Stimulated activated naive CD8-positive, alpha-beta T cell treated with anti-CD3 and anti-CD28 coated beads, Interleukin-15, amount 100 ng/mL, for 72 hours (primary cell): ENCODE measurements around the gene AP1AR.
A peak's percentile ranks its signal among the peaks of the same experiment; 100 is the strongest.

Experiments
- ATAC-seq: fragments of 150-1000 bp; cut with Tn5 transposase; 2 replicates; pipeline ENCODE4 v1.10.0; 2021; ENCODE audit warnings: mild to moderate bottlenecking, moderate library complexity
- DNase-seq, 2 donors: peaks; one replicate each; pipeline ENCODE4 v3.0.0; 2021 to 2022
- H3K27ac Mint-ChIP-seq, 2 donors: one replicate each; pipeline ENCODE4 v1.8.0; 2022; ENCODE audit warnings: mild to moderate bottlenecking in 2 of 2, mixed read lengths in 2 of 2, moderate library complexity in 2 of 2
- H3K27me3 Mint-ChIP-seq: one replicate; pipeline ENCODE4 v1.8.0; 2022; ENCODE audit warnings: mixed read lengths
- H3K4me1 Mint-ChIP-seq: one replicate; pipeline ENCODE4 v1.8.0; 2022; ENCODE audit warnings: mild to moderate bottlenecking, mixed read lengths
- H3K4me3 Mint-ChIP-seq, 2 donors: one replicate each; pipeline ENCODE4 v1.8.0; 2022; ENCODE audit warnings: mild to moderate bottlenecking in 2 of 2, mixed read lengths in 2 of 2, moderate library complexity in 1 of 2
- H3K9me3 Mint-ChIP-seq, 2 donors: one replicate each; pipeline ENCODE4 v1.8.0; 2022; ENCODE audit warnings: mixed read lengths in 2 of 2

The AP1AR gene

DNA sequence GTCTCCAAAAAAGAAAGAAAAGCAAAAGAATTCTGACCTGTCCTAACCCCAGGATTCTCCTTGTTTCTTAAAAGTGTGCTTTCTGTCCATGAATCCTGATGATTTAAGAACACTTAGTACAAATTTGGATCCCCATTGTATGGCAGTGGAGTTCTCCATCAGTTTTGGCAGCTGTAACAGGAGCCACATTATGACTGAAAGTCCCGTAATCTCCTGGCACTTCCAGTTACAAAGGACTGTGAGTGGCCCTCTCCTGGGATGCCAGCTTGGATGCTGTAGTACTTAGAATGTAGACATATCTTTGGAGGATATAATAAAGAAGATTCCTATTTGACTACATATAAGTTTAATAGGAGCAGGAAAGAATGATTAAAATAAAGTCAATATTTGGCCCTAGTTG, 20.6 kb downstream of the AP1AR start:
- no peak for ATAC-seq
- Mint-ChIP-seq H3K4me1 (peaks cover 11% of the 10 kb centered on the region), H3K27ac (no peak overlapping the region), H3K9me3 (no peaks in the 10 kb centered on the region), H3K4me3 (no peak overlapping the region), H3K27me3 (no peaks in the 10 kb centered on the region)
- DNase-seq = no peak

DNA sequence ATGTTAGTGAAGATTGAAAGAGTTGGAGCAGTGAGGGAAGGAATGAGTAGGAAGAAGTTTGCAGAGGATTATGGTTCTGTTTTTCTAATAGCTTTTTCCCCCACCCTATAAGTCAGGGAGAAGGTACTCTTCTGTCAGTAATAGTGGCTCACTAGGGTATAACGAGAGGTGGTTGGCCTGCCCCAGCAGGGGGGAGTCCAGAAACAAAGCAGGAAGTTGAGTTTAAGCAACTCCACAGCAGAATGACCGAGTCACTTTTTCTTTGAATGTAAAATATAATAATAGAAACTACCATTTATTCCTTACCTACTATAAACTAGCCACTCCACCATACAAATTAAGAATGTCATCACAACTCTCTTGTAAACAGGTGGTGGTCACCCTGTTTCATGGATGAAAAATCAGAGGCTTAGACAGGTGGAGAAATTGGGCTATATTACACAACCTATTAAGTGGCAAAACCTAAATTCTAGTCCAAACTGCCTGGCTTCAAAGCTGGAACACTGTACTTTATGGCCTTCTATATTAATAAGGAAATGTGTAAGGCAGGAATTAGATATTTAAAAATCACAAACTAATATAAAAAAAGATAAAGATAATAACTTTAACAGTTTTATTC, 21.9 kb downstream of the AP1AR start:
- Mint-ChIP-seq H3K27me3 (no peaks in the 10 kb centered on the region), H3K4me1 (peaks cover 11% of the 10 kb centered on the region), H3K27ac (no peak overlapping the region), H3K9me3 (no peaks in the 10 kb centered on the region), H3K4me3 (no peak overlapping the region)
- DNase-seq = no peak
- ATAC-seq = no peak

DNA sequence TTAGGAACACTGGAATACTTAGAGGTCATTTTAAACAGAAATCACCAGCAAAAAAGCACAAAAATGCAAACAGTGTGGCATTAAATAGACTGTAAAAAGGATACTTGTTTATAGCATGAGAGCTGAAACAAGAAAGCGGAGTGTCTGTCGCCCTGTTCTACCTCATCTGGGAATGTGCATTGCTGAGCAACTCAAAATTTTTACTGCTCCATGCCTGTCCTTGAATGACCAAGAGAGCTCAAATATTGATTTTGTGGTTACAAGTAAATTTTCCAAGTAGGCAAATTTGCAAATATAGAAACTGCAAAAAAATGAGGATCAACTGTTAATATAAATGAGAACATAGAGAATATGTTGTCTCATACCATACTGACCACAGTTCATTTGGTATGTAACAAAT, 25.5 kb downstream of the AP1AR start:
- H3K4me3 Mint-ChIP-seq = no peak overlapping the region

DNA sequence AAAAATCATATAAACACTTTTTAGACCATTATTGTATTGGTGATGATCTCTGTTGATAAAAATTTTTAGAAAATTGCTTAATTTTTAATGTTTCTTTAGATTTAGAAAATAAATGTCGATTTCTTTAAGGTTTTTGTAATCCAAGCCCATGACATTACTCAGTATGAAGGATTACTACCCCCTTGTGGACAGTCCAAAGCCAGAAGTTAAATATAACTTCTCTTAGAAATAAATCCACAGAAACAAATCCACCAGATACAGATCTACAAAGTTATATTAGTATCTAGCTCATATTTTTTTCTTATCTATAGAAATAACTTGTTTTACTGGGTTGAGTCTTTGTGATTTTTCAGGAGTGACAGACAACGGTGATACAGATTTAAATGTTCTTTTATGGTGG, 35.2 kb downstream of the AP1AR start:
- peaks cover 0 to 10% of the 10 kb centered on the region in 2 donors for H3K9me3 Mint-ChIP-seq
- no peak overlapping the region for H3K27ac Mint-ChIP-seq
- peak overlapping the region in 1 of 2 donors; percentile 38 for H3K4me3 Mint-ChIP-seq
- peaks cover 27% of the 10 kb centered on the region for H3K4me1 Mint-ChIP-seq
- ATAC-seq (no peak), DNase-seq (no peak)
- H3K27me3 Mint-ChIP-seq = no peaks in the 10 kb centered on the region

More for the DNA sequence above, 25.5 kb downstream of the AP1AR start:
- no peak for ATAC-seq
- DNase-seq = no peak
- no peak overlapping the region for H3K27ac Mint-ChIP-seq
- no peaks in the 10 kb centered on the region for H3K27me3 Mint-ChIP-seq
- no peaks in the 10 kb centered on the region for H3K9me3 Mint-ChIP-seq
- peaks cover 5% of the 10 kb centered on the region for H3K4me1 Mint-ChIP-seq

DNA sequence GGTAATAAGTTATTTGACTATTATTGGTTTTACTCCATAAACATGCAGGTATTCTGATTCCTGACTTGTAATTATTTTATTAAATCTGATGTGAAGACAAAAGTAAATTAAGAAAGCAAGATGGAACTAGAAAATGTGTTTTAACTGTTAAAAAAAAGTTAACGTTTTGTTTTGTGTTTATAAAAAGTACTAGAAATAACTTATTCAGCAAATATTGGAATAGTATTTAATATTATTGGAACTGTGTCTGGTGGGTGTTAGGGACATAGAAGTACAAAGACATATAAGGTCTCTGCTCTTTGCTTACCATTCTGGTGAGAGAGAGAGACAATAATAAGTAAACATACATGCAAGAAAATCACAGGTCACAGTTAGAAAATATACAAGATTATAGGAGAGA, 38.5 kb downstream of the AP1AR start:
- H3K4me1 Mint-ChIP-seq = peaks cover 54% of the 10 kb centered on the region
- ATAC-seq = no peak

DNA sequence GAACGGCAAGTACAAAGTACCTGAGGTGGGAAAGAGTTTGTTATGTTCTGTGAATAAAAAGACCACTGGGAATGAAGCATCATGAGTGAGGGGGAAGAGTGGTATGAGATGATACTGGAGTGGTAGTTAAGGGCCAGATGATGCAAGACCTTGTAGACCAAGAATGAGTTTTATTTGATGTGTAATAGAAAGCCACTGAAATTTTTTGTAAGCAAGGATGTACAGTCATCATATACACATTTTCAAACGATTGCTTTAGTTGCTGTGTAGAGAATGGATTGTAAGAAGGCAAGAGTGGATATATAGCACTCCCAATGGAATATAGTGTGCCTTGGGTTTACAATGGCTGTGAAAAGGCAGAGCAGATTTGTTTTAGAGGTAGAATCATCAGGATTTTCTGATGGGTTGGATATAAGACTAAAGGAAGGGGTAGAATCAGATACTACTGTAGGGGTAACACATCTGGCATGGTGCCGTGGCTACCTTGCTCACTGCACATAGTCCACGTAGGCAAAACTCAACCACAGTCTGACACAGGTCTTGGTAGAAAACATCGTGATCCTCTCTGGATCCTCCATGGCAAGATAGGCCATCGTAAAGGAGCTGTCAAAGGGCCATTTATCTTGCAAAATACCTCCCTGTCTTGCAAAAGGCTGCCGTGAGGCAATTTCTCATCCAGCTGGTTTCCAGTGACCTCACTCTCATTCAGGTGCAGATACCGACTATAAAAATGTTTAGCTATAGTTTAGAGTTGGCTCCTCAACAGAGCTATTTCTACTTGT, 39.2 kb downstream of the AP1AR start:
- ATAC-seq = peak; percentile 84
- peak overlapping the region; percentile 81 to 99 for H3K27ac Mint-ChIP-seq
- DNase-seq = peak in 1 of 2 donors; percentile 40
- H3K4me3 Mint-ChIP-seq = peak overlapping the region in 1 of 2 donors; percentile 71
- no peaks in the 10 kb centered on the region for H3K27me3 Mint-ChIP-seq
- peaks cover 0 to 14% of the 10 kb centered on the region in 2 donors for H3K9me3 Mint-ChIP-seq
- peaks cover 58% of the 10 kb centered on the region for H3K4me1 Mint-ChIP-seq

More for the DNA sequence above, 38.5 kb downstream of the AP1AR start:
- Mint-ChIP-seq H3K9me3 (peaks cover 0 to 14% of the 10 kb centered on the region in 2 donors), H3K4me3 (peak overlapping the region in 1 of 2 donors; percentile 13), H3K27me3 (no peaks in the 10 kb centered on the region), H3K27ac (peak overlapping the region; percentile 81 to 99)
- DNase-seq = no peak

DNA sequence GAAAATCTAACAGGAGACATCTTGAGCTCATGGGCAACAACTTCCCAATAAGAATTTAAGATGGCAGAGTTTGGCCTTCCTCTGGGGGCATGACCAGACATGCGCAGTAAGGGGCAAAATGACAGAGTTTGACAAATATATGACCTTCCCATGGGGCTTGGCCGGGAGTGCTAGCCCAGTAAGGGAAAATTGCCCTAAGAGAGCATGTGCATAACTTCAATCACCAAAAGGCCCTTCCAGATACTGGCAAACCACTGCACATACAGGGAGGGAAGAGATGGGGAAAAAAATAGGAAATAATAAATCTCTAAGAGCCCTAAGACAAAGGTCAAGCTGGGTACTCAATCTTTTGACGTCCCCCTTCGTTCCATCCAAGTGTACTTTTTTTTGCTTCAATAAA, 40.7 kb downstream of the AP1AR start:
- ATAC-seq = no peak
- Mint-ChIP-seq H3K9me3 (peaks cover 0 to 14% of the 10 kb centered on the region in 2 donors), H3K27me3 (no peaks in the 10 kb centered on the region), H3K4me1 (peaks cover 64% of the 10 kb centered on the region), H3K27ac (peak overlapping the region in 1 of 2 donors; percentile 99), H3K4me3 (no peak overlapping the region)
- no peak for DNase-seq

DNA sequence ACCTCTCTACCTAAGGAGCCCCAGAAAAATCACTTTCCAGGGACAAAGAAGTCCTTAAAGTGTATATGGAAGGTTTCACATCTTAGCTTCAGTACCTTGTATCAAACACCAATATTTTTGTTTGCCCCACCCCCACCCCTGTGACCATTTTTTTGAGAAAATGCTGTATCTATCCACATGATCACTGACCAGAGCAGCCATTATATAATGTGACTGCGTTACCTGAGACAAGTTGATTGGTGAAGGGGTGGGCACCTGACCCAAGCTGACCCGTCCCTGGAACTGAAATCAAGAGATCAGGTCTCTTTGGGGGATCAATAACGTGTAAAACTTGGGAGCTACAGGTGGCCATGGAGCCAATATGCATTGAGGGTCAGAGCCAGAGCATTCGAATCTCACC, 43.4 kb downstream of the AP1AR start:
- DNase-seq = no peak
- peaks cover 83% of the 10 kb centered on the region for H3K4me1 Mint-ChIP-seq

DNA sequence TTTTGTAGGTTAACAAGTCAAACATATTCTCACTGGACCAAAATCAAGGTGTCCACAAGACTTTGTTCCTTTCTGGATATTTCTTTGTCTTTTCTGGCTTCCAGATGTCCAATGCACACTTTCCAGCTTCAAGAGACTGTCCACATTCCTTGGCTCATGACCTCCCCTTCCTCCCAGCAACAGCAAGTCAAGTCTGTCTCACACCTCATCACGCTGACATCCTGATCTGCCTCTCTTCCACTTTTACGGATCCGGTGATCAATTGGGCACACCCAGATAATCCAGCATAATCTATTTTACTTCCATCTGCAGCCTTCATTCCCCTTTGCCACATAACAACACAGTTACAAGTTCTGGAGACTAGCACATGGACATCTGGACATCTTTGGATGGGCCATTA, 44.5 kb downstream of the AP1AR start:
- Mint-ChIP-seq H3K4me3 (peak overlapping the region in 1 of 2 donors; percentile 49), H3K9me3 (peaks cover 0 to 9% of the 10 kb centered on the region in 2 donors), H3K27ac (peak overlapping the region in 1 of 2 donors; percentile 15), H3K27me3 (no peaks in the 10 kb centered on the region), H3K4me1 (peaks cover 81% of the 10 kb centered on the region)
- DNase-seq (no peak), ATAC-seq (no peak)

More for the DNA sequence above, 43.4 kb downstream of the AP1AR start:
- H3K27ac Mint-ChIP-seq = peak overlapping the region in 1 of 2 donors; percentile 59
- H3K9me3 Mint-ChIP-seq = peaks cover 0 to 14% of the 10 kb centered on the region in 2 donors
- peak overlapping the region in 1 of 2 donors; percentile 62 for H3K4me3 Mint-ChIP-seq
- no peaks in the 10 kb centered on the region for H3K27me3 Mint-ChIP-seq
- no peak for ATAC-seq

DNA sequence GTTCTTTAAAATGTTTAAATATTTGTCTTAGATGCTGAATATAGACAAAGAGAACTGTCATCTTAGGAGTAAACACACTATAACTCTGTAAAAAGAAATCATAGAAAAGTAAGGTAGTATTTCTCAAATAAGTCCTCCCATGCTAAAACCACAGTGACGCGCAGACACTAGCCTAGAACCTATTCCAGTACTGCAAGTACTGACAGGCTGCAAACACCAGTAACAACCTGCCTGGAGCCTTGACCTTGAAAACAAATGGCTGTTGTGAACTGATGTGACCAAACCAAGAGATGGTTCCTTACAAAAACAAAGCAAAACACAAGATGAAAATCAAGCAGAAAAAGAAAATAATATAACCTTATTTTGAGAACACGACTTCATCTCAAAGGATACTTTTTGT, 45.6 kb downstream of the AP1AR start:
- Mint-ChIP-seq H3K4me1 (peaks cover 81% of the 10 kb centered on the region), H3K27me3 (no peaks in the 10 kb centered on the region), H3K4me3 (peak overlapping the region in 1 of 2 donors; percentile 35), H3K9me3 (peaks cover 0 to 10% of the 10 kb centered on the region in 2 donors), H3K27ac (no peak overlapping the region)
- ATAC-seq = no peak
- DNase-seq = no peak

DNA sequence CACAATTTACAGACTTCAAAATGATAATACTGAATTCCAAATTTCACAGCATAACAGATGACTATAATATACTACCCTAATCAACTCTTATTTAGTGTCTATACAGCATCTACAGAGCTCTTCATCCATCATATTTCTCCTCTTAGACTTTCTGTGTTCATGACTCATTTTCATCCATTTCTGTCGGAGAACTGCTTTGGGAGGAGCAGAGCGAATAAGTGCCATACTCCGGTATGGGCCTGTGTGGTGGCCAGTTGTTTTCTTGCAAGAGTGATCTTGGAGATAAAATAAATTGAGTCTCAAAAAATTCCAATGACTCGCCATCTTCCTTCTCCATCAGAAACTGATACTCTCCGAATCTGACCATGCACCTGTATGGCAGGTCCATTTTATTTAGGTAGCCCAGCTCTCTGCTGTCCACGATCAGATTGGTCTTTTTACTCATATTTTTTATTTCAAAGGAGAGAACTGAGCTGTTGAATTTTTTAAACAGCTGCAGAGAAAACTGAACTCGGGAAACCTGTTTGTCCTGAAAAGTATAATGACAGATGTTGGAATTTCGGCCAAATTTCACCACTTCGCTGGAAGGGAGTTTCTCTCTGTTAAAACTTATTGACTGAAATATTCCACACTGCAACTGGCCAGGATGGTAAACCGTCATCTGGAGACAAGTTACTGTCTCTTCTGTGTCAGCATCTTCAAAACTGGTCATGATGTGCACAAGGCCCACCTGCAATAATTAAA, 46.3 kb downstream of the AP1AR start:
- Mint-ChIP-seq H3K4me1 (peaks cover 84% of the 10 kb centered on the region), H3K27ac (no peak overlapping the region), H3K27me3 (no peaks in the 10 kb centered on the region), H3K4me3 (peak overlapping the region in 1 of 2 donors; percentile 39), H3K9me3 (peaks cover 0 to 16% of the 10 kb centered on the region in 2 donors)
- DNase-seq (no peak), ATAC-seq (no peak)

DNA sequence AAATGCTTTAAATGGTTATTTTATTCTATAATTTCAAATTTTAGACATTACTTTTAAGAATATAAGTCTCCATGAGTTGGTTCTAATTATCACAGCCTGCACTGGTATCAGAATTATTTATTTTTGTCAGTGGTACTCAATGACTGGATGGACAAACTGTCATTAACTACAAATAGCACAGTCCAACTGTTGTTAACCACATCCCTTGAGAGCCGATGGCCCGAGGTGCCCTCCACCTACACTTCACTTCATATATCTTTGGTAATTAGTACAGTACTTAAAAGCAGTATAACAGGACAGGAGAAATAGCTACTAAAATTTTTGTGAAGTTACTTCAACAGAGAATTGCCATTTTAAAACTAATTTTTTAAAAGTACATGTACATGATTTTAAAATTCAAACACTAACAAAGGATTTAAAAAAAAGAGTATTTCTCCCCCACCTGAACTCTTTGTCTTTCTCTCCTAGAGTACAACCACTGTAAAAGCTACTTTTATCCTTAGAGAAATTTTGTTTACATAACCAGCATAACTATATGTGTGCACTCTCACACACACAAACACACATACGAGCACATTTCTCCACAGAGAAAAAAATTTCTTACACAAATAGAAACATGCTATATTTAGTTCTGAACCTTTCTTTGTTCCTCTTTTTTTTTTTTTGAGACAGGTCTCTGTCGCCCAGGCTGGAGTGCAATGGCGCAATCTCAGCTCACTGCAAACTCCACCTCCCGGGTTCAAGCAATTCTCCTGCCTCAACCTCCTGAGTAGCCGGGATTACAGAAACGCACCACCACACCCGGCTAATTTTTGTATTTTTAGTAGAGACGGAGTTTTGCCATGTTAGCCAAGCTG, 47.7 kb downstream of the AP1AR start:
- ATAC-seq (no peak), DNase-seq (no peak)
- no peak overlapping the region for H3K27ac Mint-ChIP-seq
- peak overlapping the region; percentile 60 to 99 for H3K4me3 Mint-ChIP-seq
- peaks cover 0 to 19% of the 10 kb centered on the region in 2 donors for H3K9me3 Mint-ChIP-seq
- H3K27me3 Mint-ChIP-seq = no peaks in the 10 kb centered on the region
- peaks cover 83% of the 10 kb centered on the region for H3K4me1 Mint-ChIP-seq

DNA sequence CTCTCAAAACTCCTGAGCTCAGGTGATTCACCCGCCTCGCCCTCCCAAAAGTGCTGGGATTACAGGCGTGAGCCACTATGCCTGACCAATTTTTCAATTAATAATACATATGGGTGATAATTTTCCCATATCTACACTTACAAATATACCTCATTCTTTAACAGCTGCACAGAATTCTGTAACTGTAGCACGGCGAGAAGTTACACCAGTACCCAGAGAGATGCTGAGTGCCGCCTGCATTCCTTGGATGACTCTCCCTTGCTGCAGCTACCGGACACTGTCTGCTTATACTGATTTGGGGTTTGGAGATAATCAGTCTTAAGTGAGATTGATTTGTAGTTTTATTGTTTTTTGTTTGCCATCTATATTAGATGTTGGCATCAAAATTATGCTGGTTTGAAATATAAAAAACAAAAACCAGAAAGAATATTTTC, 48.3 kb downstream of the AP1AR start:
- Mint-ChIP-seq H3K27me3 (no peaks in the 10 kb centered on the region), H3K9me3 (peaks cover 0 to 19% of the 10 kb centered on the region in 2 donors), H3K4me3 (peak overlapping the region; percentile 60 to 99), H3K4me1 (peaks cover 78% of the 10 kb centered on the region), H3K27ac (no peak overlapping the region)
- DNase-seq (no peak), ATAC-seq (no peak)

DNA sequence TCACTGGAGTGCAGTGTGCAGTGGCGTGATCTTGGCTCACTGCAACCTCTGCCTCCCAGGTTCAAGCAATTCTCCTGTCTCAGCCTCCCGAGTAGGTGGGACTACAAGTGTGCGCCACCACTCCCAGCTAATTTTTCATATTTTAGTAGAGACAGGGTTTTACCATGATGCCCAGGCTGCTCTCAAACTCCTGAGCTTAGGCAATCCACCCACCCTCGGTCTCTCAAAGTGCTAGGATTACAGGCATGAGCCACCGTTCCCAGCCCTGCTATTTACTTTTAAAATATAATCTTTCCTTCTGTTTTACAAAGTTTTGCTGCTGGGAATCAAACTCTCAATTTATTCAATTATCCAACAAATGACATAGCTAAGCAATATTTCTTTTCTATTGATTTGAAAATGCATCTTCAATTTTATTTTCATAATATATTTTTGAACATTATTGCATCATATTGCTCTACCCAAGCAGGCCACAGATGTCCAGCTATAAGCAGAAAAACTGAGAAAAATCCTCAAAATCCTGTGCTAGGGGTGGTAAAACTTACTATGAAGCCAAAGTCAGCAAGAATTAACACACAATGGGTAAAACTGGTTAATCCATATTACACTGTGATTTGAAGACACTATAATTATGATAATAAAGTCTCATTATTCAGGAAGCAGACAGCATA, 48.9 kb downstream of the AP1AR start:
- ATAC-seq (no peak), DNase-seq (no peak)
- no peaks in the 10 kb centered on the region for H3K27me3 Mint-ChIP-seq
- H3K9me3 Mint-ChIP-seq = peaks cover 0 to 19% of the 10 kb centered on the region in 2 donors
- peak overlapping the region; percentile 60 to 99 for H3K4me3 Mint-ChIP-seq
- peaks cover 74% of the 10 kb centered on the region for H3K4me1 Mint-ChIP-seq
- H3K27ac Mint-ChIP-seq = no peak overlapping the region
